Measurements from ENCODE around the gene WRAP73. TPM values are rescaled to one million over a fixed set of nuclear protein-coding genes. Genes with fewer than 3 reads are reported as not detected.

WRAP73 gene
- total and polyA plus RNA-seq, 9 of the 15 experiments (the other 6 are each of a cell fraction or from before 2014, with no cell fraction given), result 4.3 to 51.8 (median 30.1) TPM

DNA sequence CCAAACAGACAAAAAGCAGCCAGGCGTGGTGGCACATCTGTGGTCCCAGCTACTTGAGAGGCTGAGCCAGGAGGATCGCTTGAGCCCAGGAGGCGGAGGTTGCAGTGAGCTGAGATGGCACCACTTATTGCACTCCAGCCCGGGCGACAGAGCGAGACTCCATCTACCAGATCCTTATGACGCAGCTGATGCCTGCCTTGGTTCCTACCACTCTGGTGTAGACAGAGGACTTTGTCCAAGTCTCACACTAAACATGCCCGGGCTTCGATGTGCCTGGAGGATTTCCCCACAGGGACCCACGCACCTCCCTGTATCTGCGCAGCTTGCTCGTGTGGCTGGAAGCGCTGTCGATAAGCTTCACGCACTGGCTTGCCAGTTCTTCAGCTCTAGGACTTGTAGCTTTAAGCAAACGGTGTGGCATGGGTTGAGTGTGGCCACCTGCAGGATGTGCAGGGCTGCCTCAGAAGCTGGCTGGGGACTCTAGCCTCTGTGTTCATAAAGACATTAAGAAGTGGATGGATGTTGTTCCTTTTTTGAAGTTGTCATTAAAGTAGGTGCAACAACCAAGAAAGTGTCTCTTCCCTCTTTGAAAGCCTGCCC is 20.2 kb downstream of the WRAP73 start:
- Histone ChIP-seq H3K4me2 (ENCODE audit: insufficient read depth, low read length) (no peak overlapping the region), H3K9ac (ENCODE audit: insufficient read depth in 1 of 2, low read depth in 2 of 2, low read length in 2 of 2) (no peak overlapping the region), H3K79me2 (ENCODE audit: control insufficient read depth, insufficient read depth, low read length) (no peaks in the 10 kb centered on the region), H3K4me1 (replicated peaks in 1 of 2; ENCODE audit: control insufficient read depth in 2 of 2, insufficient read depth in 2 of 2, low read length in 2 of 2) (peaks cover 4 to 22% of the 10 kb centered on the region in 2 experiments; a peak in 4 of 5 replicates), H2AFZ (ENCODE audit: low read depth, low read length) (no peak overlapping the region), H3K9me1 (ENCODE audit: control insufficient read depth, insufficient read depth, low read length) (no peaks in the 10 kb centered on the region), H4K20me1 (replicated peaks; ENCODE audit: control insufficient read depth, insufficient read depth, low read length) (no peaks in the 10 kb centered on the region), H3K27ac (ENCODE audit: extremely low read depth, low read depth, low read length) (no peak overlapping the region), H3K36me3 (ENCODE audit: control insufficient read depth, insufficient read depth, low read length) (peaks cover 47% of the 10 kb centered on the region; the same call in 1 of the 3 replicates), H3K9me3 (replicated peaks; ENCODE audit: control insufficient read depth, insufficient read depth, low read depth, low read length) (no peaks in the 10 kb centered on the region), H3K27me3 (ENCODE audit: control insufficient read depth in 2 of 2, insufficient read depth in 2 of 2, low read length in 2 of 2) (no peaks in the 10 kb centered on the region), H3K4me3 (no peak overlapping the region)
- POLR2A ChIA-PET, result interaction anchor here (0.6 to 2.9 kb wide), 7 partner anchors 9 to 612 kb away, joined by 3 to 8 read pairs (median 4); no protein-coding TSS in a partner anchor
- CTCF ChIA-PET (ENCODE audit: low intra/inter-chr PET ratio), result no interaction called here
- WGBS (ENCODE audit: insufficient coverage, low coverage, missing lambda C conversion rate), result 85% methylated on average over 16 of the region's 16 CpGs
- in situ Hi-C loops (cut with MboI), result no loop called here
- DNase-seq (ENCODE audit: extremely low read depth in 1 of 4, low spot score in 3 of 4) (no peak), FAIRE-seq (no peak), ATAC-seq (no peak)
- BruUV-seq (replicated peaks), result no TSS peak
- intact Hi-C loops (cut with micrococcal nuclease), result loop anchor here (5.0 kb wide), 1 partner anchor 93 kb away; no protein-coding TSS in a partner anchor
- TF ChIP-seq ZNF212 (CRISPR knock-in tag; IDR thresholded peaks at IDR 0.05), result no peak
- no peak for TF ChIP-seq PREB (CRISPR knock-in tag; IDR thresholded peaks at IDR 0.05)
- no peak for TF ChIP-seq ZNF586 (CRISPR knock-in tag; conservative IDR thresholded peaks at IDR 0.05)
- no peak for TF ChIP-seq HNRNPUL1 (IDR thresholded peaks at IDR 0.05; ENCODE audit: low read length)
- no peak for TF ChIP-seq HMGN3 (IDR thresholded peaks at IDR 0.05; ENCODE audit: borderline replicate concordance, extremely low read depth, insufficient read length, low read depth, low read length)
- TF ChIP-seq ILK (tag; IDR thresholded peaks at IDR 0.05; ENCODE audit: borderline replicate concordance, low read depth), result no peak
- TF ChIP-seq GTF2F1 (IDR thresholded peaks at IDR 0.05; ENCODE audit: low read depth, low read length), result no peak
- no peak for TF ChIP-seq GMEB1 (CRISPR knock-in tag; IDR thresholded peaks at IDR 0.05)
- no peak for TF ChIP-seq FOS (IDR thresholded peaks at IDR 0.05; ENCODE audit: extremely low read depth, insufficient read length)
- no peak for TF ChIP-seq DIDO1 (tag; IDR thresholded peaks at IDR 0.05; ENCODE audit: low read depth)
